ENCODE data around the gene ARL3.

The ARL3 gene

GRCh38 chr10:102657984-102658724, 56.0 kb downstream of the ARL3 start:
- no peak overlapping the region for H3K4me2 ChIP-seq
- no peaks in the 10 kb centered on the region for H3K27me3 ChIP-seq (ENCODE audit: insufficient read depth, low read depth)
- TF ChIP-seq CTCF (conservative IDR thresholded peaks at IDR 0.05; ENCODE audit: low read depth, low read length): no peak
- no peaks in the 10 kb centered on the region for H4K20me1 ChIP-seq (ENCODE audit: insufficient read depth)
- no peak overlapping the region for H3K27ac ChIP-seq
- H2AFZ ChIP-seq (ENCODE audit: low read depth): no peak overlapping the region
- H3K4me3 ChIP-seq (IDR thresholded peaks at IDR 0.05; ENCODE audit: insufficient read depth, low read depth, low read length): no peak overlapping the region
- H3K36me3 ChIP-seq (ENCODE audit: insufficient read depth): peaks cover 3% of the 10 kb centered on the region; the same call in 1 of the 2 replicates
- H3K9ac ChIP-seq: no peak overlapping the region
- H3K79me2 ChIP-seq (ENCODE audit: insufficient read depth, low read depth): peaks cover 6% of the 10 kb centered on the region; the same call in 1 of the 2 replicates
- peaks cover 26% of the 10 kb centered on the region for H3K4me1 ChIP-seq (ENCODE audit: low read depth, poor library complexity, severe bottlenecking)

- TF ChIP-seq CTCF (conservative IDR thresholded peaks at IDR 0.05; ENCODE audit: low read depth, low read length): no peak
- Histone ChIP-seq H2AFZ (ENCODE audit: low read depth) (no peak overlapping the region), H4K20me1 (ENCODE audit: insufficient read depth) (no peaks in the 10 kb centered on the region), H3K4me1 (ENCODE audit: low read depth, poor library complexity, severe bottlenecking) (peaks cover 33% of the 10 kb centered on the region), H3K79me2 (ENCODE audit: insufficient read depth, low read depth) (peaks cover 13% of the 10 kb centered on the region; the same call in 1 of the 2 replicates), H3K27ac (no peak overlapping the region), H3K27me3 (ENCODE audit: insufficient read depth, low read depth) (no peaks in the 10 kb centered on the region), H3K9ac (no peak overlapping the region), H3K4me3 (IDR thresholded peaks at IDR 0.05; ENCODE audit: insufficient read depth, low read depth, low read length) (no peak overlapping the region), H3K4me2 (no peak overlapping the region), H3K36me3 (ENCODE audit: insufficient read depth) (peaks cover 3% of the 10 kb centered on the region; the same call in 1 of the 2 replicates)
Measured at GRCh38 chr10:102657451-102657850, 56.7 kb downstream of the ARL3 start.

- no peak overlapping the region for H3K4me2 ChIP-seq
- H4K20me1 ChIP-seq (ENCODE audit: insufficient read depth): no peaks in the 10 kb centered on the region
- H3K4me3 ChIP-seq (IDR thresholded peaks at IDR 0.05; ENCODE audit: insufficient read depth, low read depth, low read length): no peak overlapping the region
- no peak overlapping the region for H3K9ac ChIP-seq
- H3K4me1 ChIP-seq (ENCODE audit: low read depth, poor library complexity, severe bottlenecking): peaks cover 35% of the 10 kb centered on the region
- peaks cover 3% of the 10 kb centered on the region; the same call in 1 of the 2 replicates for H3K36me3 ChIP-seq (ENCODE audit: insufficient read depth)
- peaks cover 19% of the 10 kb centered on the region; the same call in 1 of the 2 replicates for H3K79me2 ChIP-seq (ENCODE audit: insufficient read depth, low read depth)
- TF ChIP-seq CTCF (conservative IDR thresholded peaks at IDR 0.05; ENCODE audit: low read depth, low read length): no peak
- H3K27me3 ChIP-seq (ENCODE audit: insufficient read depth, low read depth): no peaks in the 10 kb centered on the region
- H3K27ac ChIP-seq: no peak overlapping the region
- no peak overlapping the region for H2AFZ ChIP-seq (ENCODE audit: low read depth)
Measured at GRCh38 chr10:102656791-102657371, 57.3 kb downstream of the ARL3 start.

GRCh38 chr10:102656026-102656425, 58.2 kb downstream of the ARL3 start:
- H3K79me2 ChIP-seq (ENCODE audit: insufficient read depth, low read depth): peaks cover 27% of the 10 kb centered on the region; the same call in 1 of the 2 replicates
- H3K4me2 ChIP-seq: no peak overlapping the region
- no peak for TF ChIP-seq CTCF (conservative IDR thresholded peaks at IDR 0.05; ENCODE audit: low read depth, low read length)
- H2AFZ ChIP-seq (ENCODE audit: low read depth): no peak overlapping the region
- H3K27ac ChIP-seq: no peak overlapping the region
- peaks cover 3% of the 10 kb centered on the region; the same call in 1 of the 2 replicates for H3K36me3 ChIP-seq (ENCODE audit: insufficient read depth)
- H3K27me3 ChIP-seq (ENCODE audit: insufficient read depth, low read depth): no peaks in the 10 kb centered on the region
- peaks cover 36% of the 10 kb centered on the region for H3K4me1 ChIP-seq (ENCODE audit: low read depth, poor library complexity, severe bottlenecking)
- no peaks in the 10 kb centered on the region for H4K20me1 ChIP-seq (ENCODE audit: insufficient read depth)
- H3K9ac ChIP-seq: no peak overlapping the region
- no peak overlapping the region for H3K4me3 ChIP-seq (IDR thresholded peaks at IDR 0.05; ENCODE audit: insufficient read depth, low read depth, low read length)
